ENCODE data around the gene CALY. TPM values are rescaled to one million over a fixed set of nuclear protein-coding genes. Genes with fewer than 3 reads are reported as not detected.

Gene CALY
- total RNA-seq, 1 experiment from 2014 or later: 0.47 TPM

DNA sequence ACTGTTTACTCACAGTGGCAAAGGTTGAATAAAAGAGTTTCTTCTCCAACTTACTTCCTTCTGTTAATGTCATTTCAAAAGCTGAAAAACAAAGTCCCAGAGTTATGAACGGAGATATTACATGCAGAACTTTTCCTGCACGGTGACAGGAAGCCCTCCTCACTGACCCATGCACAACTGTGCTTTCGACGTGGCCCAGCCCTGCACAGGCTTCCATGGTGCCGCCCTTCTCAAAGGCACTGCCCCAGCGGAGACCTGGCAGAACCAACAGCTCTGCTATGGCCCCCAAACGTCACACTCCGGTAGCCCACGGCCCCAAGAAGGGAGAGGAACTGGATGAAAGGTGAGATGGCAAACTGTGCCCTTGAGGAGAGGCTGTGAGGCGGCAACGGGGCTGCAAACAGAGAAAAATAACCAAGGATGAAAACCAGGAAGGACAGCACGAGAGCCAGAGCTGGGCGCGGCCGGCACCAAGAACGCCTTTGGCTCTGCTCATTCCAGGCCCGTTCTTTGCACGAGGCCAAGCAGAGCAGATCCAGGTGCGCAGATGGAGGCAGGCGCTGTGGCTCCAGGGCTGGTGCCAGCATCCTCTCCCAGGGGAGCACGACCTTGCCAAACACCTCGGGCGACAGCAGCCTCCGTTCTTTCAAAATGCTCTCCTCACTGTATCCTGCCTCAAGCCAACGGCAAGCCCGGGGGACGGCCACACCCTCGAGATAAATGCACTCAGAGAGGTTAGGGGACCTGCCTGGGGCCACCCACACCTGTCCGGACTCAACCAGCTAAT is 28.1 kb upstream of the CALY start:
- Histone ChIP-seq H3K36me3 (ENCODE audit: control insufficient read depth in 1 of 2, insufficient read depth in 2 of 2, low read length in 2 of 2) (no peaks in the 10 kb centered on the region; a peak in 2 of 4 replicates), H2AFZ (ENCODE audit: low read depth, low read length, poor library complexity, severe bottlenecking) (no peak overlapping the region), H3K9ac (ENCODE audit: low read length) (no peak overlapping the region), H3K4me3 (replicated peaks in 1 of 2; ENCODE audit: low read depth in 1 of 2, low read length in 2 of 2) (no peak overlapping the region), H4K20me1 (ENCODE audit: insufficient read depth) (no peaks in the 10 kb centered on the region), H3K9me2 (ENCODE audit: insufficient read depth) (no peaks in the 10 kb centered on the region), H3K9me3 (ENCODE audit: control insufficient read depth in 1 of 2, insufficient read depth in 1 of 2, low read depth in 1 of 2, low read length in 2 of 2) (no peaks in the 10 kb centered on the region), H3K27me3 (ENCODE audit: insufficient read depth, low read length) (no peaks in the 10 kb centered on the region), H3K79me2 (ENCODE audit: insufficient read depth, low read length) (no peaks in the 10 kb centered on the region), H3K4me1 (ENCODE audit: control insufficient read depth in 1 of 2, insufficient read depth in 2 of 2, low read length in 2 of 2) (no peaks in the 10 kb centered on the region), H3K27ac (ENCODE audit: low read depth, low read length) (no peak overlapping the region), H3K4me2 (ENCODE audit: low read length) (no peak overlapping the region)
- intact Hi-C loops (cut with micrococcal nuclease): no loop called here
- ChIA-PET POLR2A (no interaction called here), CTCF (no interaction called here), RAD21 (ENCODE audit: low non-redundant PET in 1 of 2, low total read pairs in 2 of 2, uncharacterized antibody in 2 of 2, unreplicated experiment in 2 of 2) (no interaction called here)
- no peak for TF ChIP-seq POLR2A (IDR thresholded peaks at IDR 0.05; ENCODE audit: borderline replicate concordance, extremely low read depth, insufficient read depth, insufficient read length)
- TF ChIP-seq, protein P1, sequence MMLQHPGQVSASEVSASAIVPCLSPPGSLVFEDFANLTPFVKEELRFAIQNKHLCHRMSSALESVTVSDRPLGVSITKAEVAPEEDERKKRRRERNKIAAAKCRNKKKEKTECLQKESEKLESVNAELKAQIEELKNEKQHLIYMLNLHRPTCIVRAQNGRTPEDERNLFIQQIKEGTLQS (IDR thresholded peaks at IDR 0.05): no peak
- TF ChIP-seq RAD21 (IDR thresholded peaks at IDR 0.05; ENCODE audit: low read depth): no peak
- no peak for TF ChIP-seq SIN3A (IDR thresholded peaks at IDR 0.05; ENCODE audit: low read depth)
- TF ChIP-seq ELF1 (IDR thresholded peaks at IDR 0.05; ENCODE audit: borderline replicate concordance, low read depth): no peak
- TF ChIP-seq FOSL1 (IDR thresholded peaks at IDR 0.05; ENCODE audit: low read depth): no peak
- no peak for TF ChIP-seq ZNF274 (IDR thresholded peaks at IDR 0.05; ENCODE audit: low read depth, low read length)
- TF ChIP-seq, protein P2, sequence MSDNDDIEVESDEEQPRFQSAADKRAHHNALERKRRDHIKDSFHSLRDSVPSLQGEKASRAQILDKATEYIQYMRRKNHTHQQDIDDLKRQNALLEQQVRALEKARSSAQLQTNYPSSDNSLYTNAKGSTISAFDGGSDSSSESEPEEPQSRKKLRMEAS (IDR thresholded peaks at IDR 0.05): no peak
- no peak for TF ChIP-seq EZH2phosphoT487 (IDR thresholded peaks at IDR 0.05; ENCODE audit: borderline replicate concordance)
- TF ChIP-seq SRF (IDR thresholded peaks at IDR 0.05; ENCODE audit: low read depth): no peak
- TF ChIP-seq EZH2 (IDR thresholded peaks at IDR 0.05): no peak
- TF ChIP-seq JUND (IDR thresholded peaks at IDR 0.05): no peak
- no peak for TF ChIP-seq CTCF (IDR thresholded peaks at IDR 0.05 in 2 of 3, conservative IDR thresholded peaks at IDR 0.05 in 1 of 3; ENCODE audit: borderline replicate concordance in 1 of 3, insufficient read depth in 1 of 3, low read depth in 2 of 3, low read length in 2 of 3)
- TF ChIP-seq POLR2AphosphoS5 (IDR thresholded peaks at IDR 0.05; ENCODE audit: low read depth, low read length): no peak
- no peak for TF ChIP-seq ZFX (IDR thresholded peaks at IDR 0.05)
- TF ChIP-seq REST (IDR thresholded peaks at IDR 0.05; ENCODE audit: low read depth): no peak
- no peak for TF ChIP-seq CBX3 (IDR thresholded peaks at IDR 0.05; ENCODE audit: low read depth)
- TF ChIP-seq YY1 (IDR thresholded peaks at IDR 0.05; ENCODE audit: extremely low read depth, insufficient replicate concordance, low read depth, low read length): no peak
- TF ChIP-seq TCF7L2 (IDR thresholded peaks at IDR 0.05; ENCODE audit: borderline replicate concordance, extremely low read depth, insufficient read depth, insufficient read length): no peak
- TF ChIP-seq SP1 (IDR thresholded peaks at IDR 0.05; ENCODE audit: low read depth): no peak
- no peak for ATAC-seq
- BruUV-seq (replicated peaks): no TSS peak
- no peak for DNase-seq (ENCODE audit: low read depth, low spot score)

Data from HCT116 (cell line).